Fibroblast of pulmonary artery (primary cell): ENCODE data around the gene TTI1.

Source experiments
- DNase-seq: peaks from one replicate; pipeline ENCODE4 v3.0.0-alpha.2; 2010; ENCODE audit warnings: low read depth
- H3K4me3 ChIP-seq: replicated peaks from 2 replicates; pipeline ENCODE4 v1.5.1; 2011; ENCODE audit warnings: low read depth, mild to moderate bottlenecking, control low read depth, low read length, moderate library complexity
- CTCF ChIP-seq: IDR thresholded peaks from 2 replicates; pipeline ENCODE4 v1.5.1; 2011; ENCODE audit warnings: mild to moderate bottlenecking, control low read depth, low read length, inconsistent platforms; ENCODE audit errors: missing control alignments

TTI1 gene

GRCh38 chr20:38043512-38044300 is 10.4 kb upstream of the TTI1 start:
- DNase-seq: peak; percentile 62
- H3K4me3 ChIP-seq: no peak overlapping the region
- no peak for TF ChIP-seq CTCF

DNA sequence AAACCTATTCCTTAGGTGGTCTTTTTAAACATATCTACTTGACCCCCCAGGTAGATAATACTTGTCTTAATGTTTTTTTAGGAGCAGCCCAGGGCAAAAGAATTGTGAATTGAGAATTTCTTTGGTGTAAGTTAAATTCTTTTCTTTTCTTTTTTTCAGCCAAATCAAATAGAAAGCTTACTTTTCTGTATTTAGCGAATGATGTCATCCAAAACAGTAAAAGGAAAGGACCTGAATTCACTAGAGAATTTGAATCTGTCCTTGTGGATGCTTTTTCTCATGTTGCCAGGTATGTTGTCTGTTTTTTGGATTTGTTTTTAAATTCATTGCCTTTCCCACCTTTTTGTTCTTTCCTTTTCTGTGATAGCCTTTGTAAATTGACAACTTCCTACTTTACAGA is 7.0 kb upstream of the TTI1 start:
- no peak overlapping the region for H3K4me3 ChIP-seq
- DNase-seq: no peak
- no peak for TF ChIP-seq CTCF

- DNase-seq: no peak
- TF ChIP-seq CTCF: no peak
- H3K4me3 ChIP-seq: no peak overlapping the region
Observed at GRCh38 chr20:38036366-38036765, 3.1 kb upstream of the TTI1 start.

- H3K4me3 ChIP-seq: peak overlapping the region; percentile 91
- no peak for TF ChIP-seq CTCF
- no peak for DNase-seq
Observed at GRCh38 chr20:38034961-38035360, 1.7 kb upstream of the TTI1 start.

DNA sequence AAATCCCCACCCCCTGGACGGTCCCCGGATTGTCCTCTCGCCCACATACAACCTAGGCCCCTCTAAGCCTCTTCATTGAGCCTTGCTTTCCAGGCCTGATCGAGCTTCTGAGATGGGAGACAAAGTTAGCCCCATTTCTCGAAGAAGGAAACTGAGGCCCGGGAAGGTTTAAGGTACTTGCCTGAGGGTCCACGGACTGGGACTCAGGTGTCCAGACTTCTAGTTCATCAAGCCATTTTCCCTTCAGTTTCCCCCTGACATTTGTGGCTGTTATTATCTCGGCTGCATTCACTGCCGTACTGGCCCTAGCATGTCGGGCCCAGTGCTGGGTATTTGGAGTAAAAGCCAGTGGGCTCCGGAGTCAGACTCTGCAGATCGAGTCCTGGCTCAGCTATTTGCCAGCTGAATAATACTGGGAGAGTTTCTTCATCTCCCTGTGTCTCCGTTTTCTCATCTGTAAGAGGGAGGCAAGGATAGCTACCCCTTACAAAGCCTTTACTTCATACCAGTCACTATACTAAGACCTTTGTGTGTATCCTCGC is 923 bp upstream of the TTI1 start:
- no peak for DNase-seq
- no peak for TF ChIP-seq CTCF
- peak overlapping the region; percentile 91 for H3K4me3 ChIP-seq

GRCh38 chr20:38032585-38033329 is 499 bp downstream of the TTI1 start:
- no peak for TF ChIP-seq CTCF
- DNase-seq: no peak
- H3K4me3 ChIP-seq: peak overlapping the region; percentile 91
